Ovary (tissue), 9 donors: ENCODE data around the gene BUD31. TPM values are rescaled to one million over a fixed set of nuclear protein-coding genes. Genes with fewer than 3 reads are reported as not detected.
"Not testable (repeated sequence)": the region's sequence is repeated elsewhere in the genome, so short reads cannot be mapped to it uniquely, and the experiment has no call there.

ENCODE experiments used
- DNase-seq, 5 donors: peaks; one replicate each; pipeline ENCODE4 v3.0.0-alpha.2; 2019 to 2020
- H3K27ac ChIP-seq, 2 donors: fragments of 200-600 bp; one replicate each; pipeline versions ENCODE4 v1.5.1 to v1.8.0; 2019 to 2022
- H3K27me3 ChIP-seq: fragments of 200-600 bp; one replicate; pipeline ENCODE4 v1.8.0; 2022
- H3K36me3 ChIP-seq: fragments of 200-600 bp; sonication (generic); one replicate; pipeline ENCODE4 v1.5.1; 2019
- H3K4me1 ChIP-seq: one replicate; pipeline ENCODE4 v1.8.1; 2013; ENCODE audit warnings: mild to moderate bottlenecking, moderate library complexity; ENCODE audit not compliant: insufficient read depth
- H3K4me3 ChIP-seq: fragments of 200-600 bp; sonication (generic); one replicate; pipeline ENCODE4 v1.5.1; 2017
- H3K9me3 ChIP-seq, 2 donors: fragments of 200-600 bp in 1 of 2; sonication (generic) in 1 of 2; one replicate each; pipeline versions ENCODE4 v1.5.1 to v1.8.1; 2013 to 2019; ENCODE audit warnings: mild to moderate bottlenecking in 1 of 2, moderate library complexity in 1 of 2
- CTCF ChIP-seq, 3 donors: fragments of 450-650 bp in 2 of 3; fragments of 200-600 bp in 1 of 3; IDR thresholded peaks; one replicate each; pipeline versions ENCODE4 v1.5.1 to v1.8.0; 2016 to 2022; ENCODE audit warnings: antibody characterized with exemption in 3 of 3, mild to moderate bottlenecking in 1 of 3
- EP300 ChIP-seq: sonication (generic); formaldehyde crosslinking; IDR thresholded peaks from one replicate; pipeline ENCODE4 v1.6.1; 2017; ENCODE audit warnings: antibody characterized with exemption
- POLR2A ChIP-seq: fragments of 450-650 bp; IDR thresholded peaks from one replicate; pipeline ENCODE4 v1.6.1; 2017; ENCODE audit warnings: antibody characterized with exemption, mild to moderate bottlenecking, moderate library complexity
- WGBS, 3 donors: extraction: QIAGEN DNeasy Blood & Tissue Kit in 1 of 3; methylation state at CpG; one replicate each; pipeline versions ENCODE4 v1.1.5 to v1.1.7; 2013 to 2017; 5-methylcytosine and 5-hydroxymethylcytosine counted together
- intact Hi-C, 4 donors: fragments of 100-400 bp; cut with DNase I; formaldehyde crosslinking; loops; one replicate each; pipeline versions ENCODE4 v1.11.0 to v1.15.1; 2022 to 2023
- polyA plus RNA-seq, 2 donors: library from polyadenylated mRNA; stranded (reverse); fragments of 200-250 nt in 1 of 2; fragments of 350-450 nt in 1 of 2; fragmentation: Illumina TruSeq in 1 of 2; extraction: RNeasy Lipid Tissue Mini Kit (QIAGEN cat#74804) in 1 of 2; gene quantifications; one replicate each; pipeline ENCODE4 v1.2.3, GENCODE V29; 2013 to 2014
- total RNA-seq, 7 donors: library from RNA; depleted of rRNA in 2 of 7; stranded (reverse); fragments of >200 nt in 2 of 7; fragmentation: NEBNext Ultra II Directional in 3 of 7; extraction: Animal tissue kit (Norgen Biotek cat#: 25700) in 3 of 7; gene quantifications; one replicate each; pipeline versions ENCODE4 v1.1.0 to v1.2.4, GENCODE V29; 2016 to 2023
- donor health status: DM: no; HTN: no; CAD: no; lungs with moderate emphysema.
- donor health status: DM: no; HTN: no; CAD: no.
- donor health status: Bipolar disorder and iron deficiency.
- donor health status: DM: yes; HTN: yes; CAD: no.
- donor health status: DM: no; HTN: no; CAD: no.
- donor health status: DM: yes; HTN: yes; CAD: no.

The BUD31 gene
- total and polyA plus RNA-seq, 9 donors = 44.4 to 157 (median 65.2) TPM

GRCh38 chr7:99424932-99425730, 16.4 kb downstream of the BUD31 start:
- 86 to 89% (median 88%) methylated on average over 24 of the region's 24 CpGs for WGBS, 3 donors
- no peaks in the 10 kb centered on the region for H3K36me3 ChIP-seq
- intact Hi-C loops = no loop called here

GRCh38 chr7:99428972-99429566, 20.3 kb downstream of the BUD31 start:
- 77 to 82% (median 79%) methylated on average over 9 to 10 of the region's 10 CpGs for WGBS, 3 donors
- H3K4me1 ChIP-seq = no peaks in the 10 kb centered on the region
- intact Hi-C loops = no loop called here
- H3K36me3 ChIP-seq = no peaks in the 10 kb centered on the region
- H3K27me3 ChIP-seq = no peaks in the 10 kb centered on the region
- no peak overlapping the region for H3K27ac ChIP-seq
- no peak for TF ChIP-seq CTCF (IDR thresholded peaks at IDR 0.05)
- no peak for TF ChIP-seq EP300
- TF ChIP-seq POLR2A = no peak
- DNase-seq = no peak
- no peak overlapping the region for H3K4me3 ChIP-seq
- H3K9me3 ChIP-seq = no peaks in the 10 kb centered on the region

More at GRCh38 chr7:99424932-99425730, 16.4 kb downstream of the BUD31 start:
- Histone ChIP-seq H3K9me3 (no peaks in the 10 kb centered on the region), H3K27ac (no peak overlapping the region), H3K27me3 (no peaks in the 10 kb centered on the region), H3K4me1 (no peaks in the 10 kb centered on the region), H3K4me3 (no peak overlapping the region)
- no peak for DNase-seq
- TF ChIP-seq EP300 (no peak), CTCF (IDR thresholded peaks at IDR 0.05) (no peak), POLR2A (no peak)

GRCh38 chr7:99429756-99430155, 21.0 kb downstream of the BUD31 start:
- no peak overlapping the region for H3K27ac ChIP-seq
- no peaks in the 10 kb centered on the region for H3K9me3 ChIP-seq
- WGBS, 3 donors = 83 to 91% (median 91%) methylated on average over 8 of the region's 8 CpGs
- no peaks in the 10 kb centered on the region for H3K4me1 ChIP-seq
- no peak for TF ChIP-seq CTCF (IDR thresholded peaks at IDR 0.05)
- no peak for TF ChIP-seq POLR2A
- TF ChIP-seq EP300 = no peak
- intact Hi-C loops = no loop called here
- no peaks in the 10 kb centered on the region for H3K36me3 ChIP-seq
- no peaks in the 10 kb centered on the region for H3K27me3 ChIP-seq
- DNase-seq = no peak
- no peak overlapping the region for H3K4me3 ChIP-seq

- H3K9me3 ChIP-seq, H3K4me1 ChIP-seq, H3K27me3 ChIP-seq, H3K4me3 ChIP-seq, intact Hi-C loops, H3K27ac ChIP-seq, DNase-seq, H3K36me3 ChIP-seq: not testable (repeated sequence)
- WGBS, 3 donors = 81 to 90% (median 85%) methylated on average over 13 of the region's 13 CpGs
Measured at GRCh38 chr7:99431756-99432540, 23.2 kb downstream of the BUD31 start.
